HEK293T (cell line): Measurements from ENCODE around the gene USP34.
"Not testable (repeated sequence)": the region's sequence is repeated elsewhere in the genome, so short reads cannot be mapped to it uniquely, and the experiment has no call there.

Source experiments
- CTCF ChIA-PET: fragments of 350-600 bp; formaldehyde crosslinking; extraction: SDS; loops from one replicate; lab custom pipeline; 2021; ENCODE audit warnings: antibody characterized with exemption, inconsistent platforms; lab: Yijun Ruan, JAX
- POLR2A ChIA-PET: fragments of 350-600 bp; formaldehyde crosslinking; extraction: SDS; loops from one replicate; lab custom pipeline; 2020; ENCODE audit warnings: antibody characterized with exemption, inconsistent platforms; lab: Yijun Ruan, JAX
- DNase-seq: peaks from one replicate; pipeline ENCODE4 v3.0.0; 2012; ENCODE audit warnings: mixed read lengths; ENCODE audit errors: extremely low spot score
- ARNT ChIP-seq: fragments of 450-650 bp; IDR thresholded peaks from 2 replicates; pipeline ENCODE4 v1.6.1; 2017; ENCODE audit warnings: mild to moderate bottlenecking
- BHLHE40 ChIP-seq: fragments of 450-650 bp; IDR thresholded peaks from 2 replicates; pipeline ENCODE4 v1.6.1; 2016; ENCODE audit warnings: mild to moderate bottlenecking, moderate library complexity, borderline replicate concordance
- CTBP1 ChIP-seq: fragments of 450-650 bp; IDR thresholded peaks from 2 replicates; pipeline ENCODE4 v1.6.1; 2016; ENCODE audit warnings: borderline replicate concordance
- ELF4 ChIP-seq: fragments of 450-650 bp; IDR thresholded peaks from 2 replicates; pipeline ENCODE4 v1.6.1; 2017; ENCODE audit warnings: antibody characterized with exemption
- FOXA1 ChIP-seq: fragments of 450-650 bp; IDR thresholded peaks from 2 replicates; pipeline ENCODE4 v1.6.1; 2016; ENCODE audit warnings: mild to moderate bottlenecking
- FOXK2 ChIP-seq: fragments of 450-650 bp; IDR thresholded peaks from 2 replicates; pipeline ENCODE4 v1.6.1; 2016; ENCODE audit warnings: mild to moderate bottlenecking
- FOXM1 ChIP-seq: fragments of 450-650 bp; IDR thresholded peaks from 2 replicates; pipeline ENCODE4 v1.6.1; 2017; ENCODE audit warnings: mild to moderate bottlenecking, borderline replicate concordance
- HDGF ChIP-seq: fragments of 450-650 bp; IDR thresholded peaks from 2 replicates; pipeline ENCODE4 v1.6.1; 2017; ENCODE audit warnings: antibody characterized with exemption, borderline replicate concordance
- L3MBTL2 ChIP-seq: fragments of 450-650 bp; conservative IDR thresholded peaks from 2 replicates; pipeline ENCODE4 v1.6.1; 2016; ENCODE audit warnings: mild to moderate bottlenecking
- LEF1 ChIP-seq: fragments of 450-650 bp; IDR thresholded peaks from 2 replicates; pipeline ENCODE4 v1.6.1; 2017; ENCODE audit warnings: mild to moderate bottlenecking, borderline replicate concordance
- NFRKB ChIP-seq: fragments of 450-650 bp; IDR thresholded peaks from 2 replicates; pipeline ENCODE4 v1.6.1; 2016; ENCODE audit warnings: mild to moderate bottlenecking, moderate library complexity
- SP1 ChIP-seq: fragments of 450-650 bp; IDR thresholded peaks from 2 replicates; pipeline ENCODE4 v1.6.1; 2017
- SUZ12 ChIP-seq: fragments of 450-650 bp; IDR thresholded peaks from 2 replicates; pipeline ENCODE4 v1.6.1; 2016; ENCODE audit warnings: mild to moderate bottlenecking
- TARDBP ChIP-seq: fragments of 450-650 bp; IDR thresholded peaks from 2 replicates; pipeline ENCODE4 v1.6.1; 2016
- ZNF384 ChIP-seq: fragments of 450-650 bp; IDR thresholded peaks from 2 replicates; pipeline ENCODE4 v1.6.1; 2016
- TF ChIP-seq, protein P1 (sequence below): fragments of 450-650 bp; IDR thresholded peaks from 2 replicates; pipeline ENCODE4 v1.6.1; 2016

The USP34 gene

DNA sequence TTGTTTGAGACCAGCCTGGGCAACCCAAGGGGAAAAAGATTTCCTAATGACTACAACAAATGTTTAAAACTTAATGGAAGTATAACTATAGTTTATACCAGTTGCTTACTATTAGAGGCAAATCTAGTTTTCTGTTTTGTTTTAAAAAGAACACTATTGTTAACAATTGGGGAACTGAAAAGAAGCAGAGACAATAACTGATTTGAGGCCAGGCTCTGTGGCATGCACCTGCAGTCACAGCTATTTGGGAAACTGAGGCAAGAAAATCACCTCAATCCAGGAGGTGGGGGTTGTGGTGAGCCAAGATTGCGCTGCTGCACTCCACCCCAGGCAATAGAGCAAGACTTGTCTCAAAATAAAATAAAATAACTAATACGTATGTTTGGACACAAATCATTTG lies 28.2 kb upstream of the USP34 start:
- CTCF ChIA-PET: no interaction called here
- DNase-seq: no peak
- TF ChIP-seq L3MBTL2 (no peak), FOXM1 (no peak), NFRKB (no peak), SP1 (no peak), CTBP1 (no peak), FOXA1 (no peak), HDGF (no peak), BHLHE40 (no peak), ELF4 (no peak), TARDBP (no peak)
- TF ChIP-seq, protein P1, sequence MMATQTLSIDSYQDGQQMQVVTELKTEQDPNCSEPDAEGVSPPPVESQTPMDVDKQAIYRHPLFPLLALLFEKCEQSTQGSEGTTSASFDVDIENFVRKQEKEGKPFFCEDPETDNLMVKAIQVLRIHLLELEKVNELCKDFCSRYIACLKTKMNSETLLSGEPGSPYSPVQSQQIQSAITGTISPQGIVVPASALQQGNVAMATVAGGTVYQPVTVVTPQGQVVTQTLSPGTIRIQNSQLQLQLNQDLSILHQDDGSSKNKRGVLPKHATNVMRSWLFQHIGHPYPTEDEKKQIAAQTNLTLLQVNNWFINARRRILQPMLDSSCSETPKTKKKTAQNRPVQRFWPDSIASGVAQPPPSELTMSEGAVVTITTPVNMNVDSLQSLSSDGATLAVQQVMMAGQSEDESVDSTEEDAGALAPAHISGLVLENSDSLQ: no peak
- POLR2A ChIA-PET: no interaction called here

DNA sequence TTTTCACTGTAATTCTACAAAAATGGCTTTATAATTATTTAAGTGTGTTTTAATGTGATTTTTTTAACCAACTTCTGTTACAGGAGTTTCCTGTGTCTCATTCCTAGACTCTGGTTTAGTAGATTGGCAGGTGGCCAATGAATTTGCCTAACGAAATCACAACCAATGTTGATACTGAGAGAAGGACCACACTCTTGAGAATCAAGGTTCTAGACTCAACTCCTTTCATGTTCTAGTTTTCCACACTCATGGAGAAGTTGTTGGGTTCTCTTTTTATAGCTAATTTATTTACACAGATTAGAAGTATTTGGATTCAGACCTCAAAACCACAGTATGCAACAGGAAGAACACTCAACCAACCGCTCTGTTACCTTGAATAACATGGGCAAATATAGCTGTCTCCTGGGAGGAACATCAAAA lies 22.6 kb upstream of the USP34 start:
- TF ChIP-seq NFRKB (no peak), CTBP1 (no peak), FOXA1 (no peak), HDGF (no peak), TARDBP (no peak), ELF4 (no peak), L3MBTL2 (no peak), ZNF384 (no peak)
- TF ChIP-seq, protein P1: no peak
- ChIA-PET POLR2A (interaction anchor here (0.8 kb wide), 1 partner anchor 45 kb away, joined by 3 read pairs; the partner anchor contains the start of gene XPO1), CTCF (no interaction called here)
- no peak for DNase-seq

DNA sequence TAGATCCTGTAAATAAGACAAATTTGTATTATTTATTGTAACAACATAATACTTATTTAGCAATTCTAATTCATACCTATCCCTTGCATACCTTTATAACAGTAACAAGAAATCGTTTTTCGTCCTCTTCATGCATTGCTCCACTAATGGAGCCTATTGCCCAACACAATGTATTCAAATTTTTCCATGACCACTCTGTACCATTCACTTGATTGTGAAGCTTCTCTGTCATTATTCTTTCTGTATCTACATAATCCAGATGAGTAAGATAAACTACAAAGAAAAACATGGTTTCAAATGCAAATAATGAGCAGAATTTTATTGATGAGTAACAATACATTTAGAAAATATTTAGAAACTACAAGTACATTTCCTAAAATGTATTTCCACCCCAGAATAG lies 21.6 kb upstream of the USP34 start:
- CTCF ChIA-PET: no interaction called here
- no peak for DNase-seq
- POLR2A ChIA-PET: no interaction called here
- TF ChIP-seq HDGF (no peak), SP1 (no peak), L3MBTL2 (no peak), TARDBP (no peak), FOXM1 (no peak), CTBP1 (no peak), ARNT (no peak)

DNA sequence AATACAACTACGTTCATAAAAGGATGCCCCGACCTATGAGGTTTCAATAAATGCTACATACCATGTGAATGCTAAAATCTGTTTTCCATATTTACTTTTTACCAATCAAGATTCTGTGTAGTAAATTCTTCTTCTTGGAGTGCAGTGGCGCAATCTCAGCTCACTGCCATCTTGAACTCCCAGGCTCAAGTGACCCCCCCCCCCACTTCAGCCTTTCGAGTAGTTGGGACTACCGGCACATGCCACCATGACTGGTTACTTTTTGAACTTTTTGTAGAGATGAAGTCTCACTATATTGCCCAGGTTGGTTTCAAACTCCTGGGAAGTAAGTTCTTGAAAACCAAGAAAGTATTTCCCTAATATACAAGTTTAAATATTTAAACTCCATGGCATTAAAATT lies 14.4 kb upstream of the USP34 start:
- ChIA-PET CTCF (no interaction called here), POLR2A (no interaction called here)
- no peak for DNase-seq
- no peak for TF ChIP-seq FOXA1
- no peak for TF ChIP-seq ELF4
- no peak for TF ChIP-seq SP1
- no peak for TF ChIP-seq LEF1

DNA sequence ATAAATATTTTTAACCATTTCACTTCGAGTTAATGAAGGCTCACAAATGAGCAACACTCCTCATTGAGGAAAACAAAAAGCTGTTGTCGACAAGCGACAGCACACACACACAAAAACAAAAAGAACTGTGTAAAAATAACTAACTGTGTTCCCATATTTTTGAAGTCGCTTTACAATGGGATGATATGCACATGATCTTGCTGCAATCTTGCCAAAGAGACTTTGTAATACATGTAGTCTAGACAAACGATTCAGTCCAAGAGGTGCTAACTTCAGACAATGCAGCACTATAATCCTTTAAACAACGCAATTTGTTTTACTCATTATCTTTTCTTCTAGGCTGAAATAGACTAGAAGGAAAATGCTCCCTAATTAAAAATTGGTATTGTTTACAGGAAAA lies 7.2 kb upstream of the USP34 start:
- DNase-seq: no peak
- ChIA-PET POLR2A (no interaction called here), CTCF (no interaction called here)
- TF ChIP-seq FOXM1 (no peak), ELF4 (no peak), ZNF384 (no peak), BHLHE40 (no peak), CTBP1 (no peak), HDGF (no peak), SP1 (no peak), NFRKB (no peak), L3MBTL2 (no peak), LEF1 (no peak), SUZ12 (no peak), ARNT (no peak), TARDBP (no peak)
- TF ChIP-seq, protein P1: no peak

DNA sequence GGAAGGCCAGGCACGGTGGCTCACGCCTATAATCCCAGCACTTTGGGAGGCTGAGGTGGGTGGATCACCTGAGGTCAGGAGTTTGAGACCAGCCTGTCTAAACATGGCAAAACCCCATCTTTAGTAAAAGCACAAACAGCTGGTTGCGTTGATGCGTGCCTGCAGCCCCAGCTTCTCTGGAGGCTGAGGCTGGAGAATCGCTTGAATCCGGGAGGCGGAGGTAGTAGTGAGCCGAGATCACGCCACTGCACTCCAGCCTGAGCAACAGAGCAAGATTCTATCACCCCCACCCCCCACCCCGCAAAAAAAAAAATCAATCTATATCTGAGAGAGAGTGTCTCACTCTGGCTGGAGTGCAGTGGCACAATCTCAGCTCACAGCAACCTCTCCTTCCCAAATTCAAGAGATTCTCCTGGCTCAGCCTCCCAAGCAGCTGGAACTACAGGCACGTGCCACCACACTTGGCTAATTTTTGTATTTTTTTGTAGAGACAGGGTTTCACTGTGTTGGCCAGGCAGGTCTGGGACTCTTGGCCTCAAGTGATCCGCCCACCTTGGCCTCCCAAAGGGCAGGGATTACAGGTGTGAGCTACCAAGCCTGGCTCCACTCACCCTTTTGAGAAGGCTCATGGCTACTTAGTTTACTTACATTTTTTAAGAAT lies 6.2 kb upstream of the USP34 start:
- POLR2A ChIA-PET, CTCF ChIA-PET: not testable (repeated sequence)

DNA sequence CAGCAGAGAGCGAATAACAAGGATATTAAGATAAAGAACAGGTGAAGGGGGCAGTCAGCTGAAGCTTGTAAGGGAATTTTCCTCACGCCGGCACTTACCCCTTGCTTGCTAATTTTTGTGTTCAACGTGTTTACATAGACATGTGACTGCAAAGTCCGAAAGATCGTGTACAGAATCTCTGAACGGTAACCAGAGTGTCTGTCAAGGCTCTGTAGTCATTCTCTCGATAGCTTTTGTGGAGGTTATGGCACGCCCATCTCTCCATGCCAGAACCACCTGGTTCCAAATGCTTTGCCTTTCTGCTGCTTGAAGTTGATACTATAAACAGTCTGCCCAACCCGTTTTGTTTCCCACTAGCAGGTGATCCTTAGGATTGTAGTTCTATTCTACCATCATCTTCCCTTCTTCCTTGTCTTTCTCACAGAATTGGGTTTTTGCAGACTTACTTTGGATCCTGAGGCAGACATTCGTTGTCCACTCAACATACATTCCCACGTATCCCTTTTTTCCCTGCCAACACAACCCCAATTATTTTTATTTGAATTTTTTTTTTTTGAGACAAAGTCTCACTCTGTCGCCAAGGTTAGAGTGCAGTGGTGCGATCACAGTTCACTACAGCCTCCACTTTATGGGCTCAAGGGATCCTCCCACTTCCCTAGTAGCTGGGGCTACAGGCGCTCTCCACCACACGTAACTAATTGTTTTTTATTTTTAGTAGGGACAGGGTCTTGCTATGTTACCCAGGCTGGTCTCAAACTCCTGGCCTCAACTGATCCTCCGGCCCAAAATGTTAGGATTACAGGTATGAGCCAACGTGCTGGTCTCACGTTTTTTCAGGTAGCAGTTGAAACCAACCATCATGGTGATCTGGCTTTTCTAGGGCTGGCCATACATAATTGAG lies 1.3 kb upstream of the USP34 start:
- ChIA-PET POLR2A (interaction anchor here (1.0 kb wide), 1 partner anchor 65 kb away, joined by 3 read pairs; no protein-coding TSS in a partner anchor), CTCF (interaction anchor here (0.6 kb wide), 1 partner anchor 35 kb away, joined by 4 read pairs; no protein-coding TSS in a partner anchor)
- DNase-seq: no peak
- TF ChIP-seq, protein P1: no peak
- TF ChIP-seq ELF4 (no peak), FOXM1 (no peak), FOXA1 (no peak), SP1 (no peak), TARDBP (no peak), FOXK2 (no peak), CTBP1 (no peak), ARNT (no peak)

More for the DNA sequence above, 6.2 kb upstream of the USP34 start:
- DNase-seq: not testable (repeated sequence)
